GM12875 (cell line): ENCODE data around the gene KCNJ14.

Experiments used
- H3K4me3 ChIP-seq: one replicate; pipeline ENCODE4 v1.5.1; 2011; ENCODE audit warnings: low read depth, low read length, control low read depth
- TF ChIP-seq, protein P1 (sequence below): IDR thresholded peaks from 2 replicates; pipeline ENCODE4 v1.5.1; 2011; ENCODE audit warnings: low read depth, mild to moderate bottlenecking, control low read depth, inconsistent platforms, low read length, moderate library complexity, borderline replicate concordance; ENCODE audit not compliant: insufficient read depth

The KCNJ14 gene

GRCh38 chr19:48470856-48471255 lies 15.5 kb downstream of the KCNJ14 start:
- H3K4me3 ChIP-seq, result no peak overlapping the region
- TF ChIP-seq, protein P1, sequence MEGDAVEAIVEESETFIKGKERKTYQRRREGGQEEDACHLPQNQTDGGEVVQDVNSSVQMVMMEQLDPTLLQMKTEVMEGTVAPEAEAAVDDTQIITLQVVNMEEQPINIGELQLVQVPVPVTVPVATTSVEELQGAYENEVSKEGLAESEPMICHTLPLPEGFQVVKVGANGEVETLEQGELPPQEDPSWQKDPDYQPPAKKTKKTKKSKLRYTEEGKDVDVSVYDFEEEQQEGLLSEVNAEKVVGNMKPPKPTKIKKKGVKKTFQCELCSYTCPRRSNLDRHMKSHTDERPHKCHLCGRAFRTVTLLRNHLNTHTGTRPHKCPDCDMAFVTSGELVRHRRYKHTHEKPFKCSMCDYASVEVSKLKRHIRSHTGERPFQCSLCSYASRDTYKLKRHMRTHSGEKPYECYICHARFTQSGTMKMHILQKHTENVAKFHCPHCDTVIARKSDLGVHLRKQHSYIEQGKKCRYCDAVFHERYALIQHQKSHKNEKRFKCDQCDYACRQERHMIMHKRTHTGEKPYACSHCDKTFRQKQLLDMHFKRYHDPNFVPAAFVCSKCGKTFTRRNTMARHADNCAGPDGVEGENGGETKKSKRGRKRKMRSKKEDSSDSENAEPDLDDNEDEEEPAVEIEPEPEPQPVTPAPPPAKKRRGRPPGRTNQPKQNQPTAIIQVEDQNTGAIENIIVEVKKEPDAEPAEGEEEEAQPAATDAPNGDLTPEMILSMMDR, result no peak

DNA sequence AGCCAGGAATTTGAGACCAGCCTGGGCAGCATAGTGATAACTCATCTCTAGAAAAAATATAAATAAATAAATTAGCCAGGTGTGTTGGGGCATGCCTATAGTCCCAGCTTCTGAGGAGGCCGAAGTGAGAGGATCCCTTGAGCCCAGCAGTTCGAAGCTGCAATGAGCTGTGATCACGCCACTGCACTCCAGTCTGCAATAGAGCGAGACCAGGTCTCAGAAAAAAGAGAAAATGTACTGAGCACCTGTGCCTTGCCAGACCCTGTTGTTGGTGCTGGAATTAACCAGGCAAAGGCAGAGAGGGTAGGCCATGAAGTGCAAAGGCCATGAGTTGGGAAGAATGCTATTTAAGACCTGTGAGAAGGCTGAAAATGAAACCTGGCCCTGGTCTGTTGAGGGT lies 16.5 kb downstream of the KCNJ14 start:
- TF ChIP-seq, protein P1, result no peak
- no peak overlapping the region for H3K4me3 ChIP-seq

- TF ChIP-seq, protein P1, result no peak
- H3K4me3 ChIP-seq, result no peak overlapping the region
Measured at GRCh38 chr19:48473161-48473966, 18.0 kb downstream of the KCNJ14 start.

DNA sequence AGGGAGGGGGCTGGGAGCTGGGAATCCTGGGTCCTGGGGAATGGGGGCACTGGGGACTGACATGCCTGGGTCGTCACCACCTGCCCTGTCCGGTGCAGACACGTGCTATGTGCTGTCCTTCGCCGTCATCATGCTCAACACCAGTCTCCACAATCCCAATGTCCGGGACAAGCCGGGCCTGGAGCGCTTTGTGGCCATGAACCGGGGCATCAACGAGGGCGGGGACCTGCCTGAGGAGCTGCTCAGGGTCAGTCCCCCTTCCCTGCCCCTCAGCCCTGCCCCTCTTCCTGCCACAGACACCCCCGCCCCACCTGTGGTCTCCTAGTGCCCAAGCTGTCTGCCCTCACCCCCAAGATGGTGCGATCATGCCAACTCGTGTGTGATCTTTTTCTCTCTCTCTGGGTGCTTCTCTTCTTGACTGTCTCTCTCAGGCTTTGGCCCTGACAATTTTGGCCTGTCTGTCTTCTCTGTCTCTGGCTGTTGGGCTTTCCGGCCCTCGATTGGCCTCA lies 18.8 kb downstream of the KCNJ14 start:
- no peak overlapping the region for H3K4me3 ChIP-seq
- TF ChIP-seq, protein P1, result no peak

- TF ChIP-seq, protein P1, result no peak
- no peak overlapping the region for H3K4me3 ChIP-seq
Measured at GRCh38 chr19:48475369-48476068, 20.1 kb downstream of the KCNJ14 start.

DNA sequence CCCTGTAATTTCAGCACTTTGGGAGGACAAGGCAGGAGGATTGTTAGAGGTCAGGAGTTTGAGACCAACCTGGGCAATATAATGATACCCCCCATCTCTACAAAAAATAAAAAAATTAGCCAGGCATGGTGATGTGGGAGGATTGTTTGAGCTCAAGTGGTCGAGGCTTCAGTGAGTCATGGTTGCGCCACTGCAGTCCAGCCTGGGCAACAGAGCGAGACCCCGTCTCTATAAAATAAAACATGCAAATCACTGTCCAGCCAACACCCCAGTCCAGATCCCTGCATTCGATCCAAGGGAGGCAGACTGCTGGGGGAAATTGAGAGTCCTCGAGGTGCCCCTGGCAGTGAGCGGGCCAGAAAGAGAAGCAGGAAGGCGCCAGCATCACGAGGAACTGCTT lies 20.8 kb downstream of the KCNJ14 start:
- TF ChIP-seq, protein P1, result no peak
- H3K4me3 ChIP-seq, result no peak overlapping the region

DNA sequence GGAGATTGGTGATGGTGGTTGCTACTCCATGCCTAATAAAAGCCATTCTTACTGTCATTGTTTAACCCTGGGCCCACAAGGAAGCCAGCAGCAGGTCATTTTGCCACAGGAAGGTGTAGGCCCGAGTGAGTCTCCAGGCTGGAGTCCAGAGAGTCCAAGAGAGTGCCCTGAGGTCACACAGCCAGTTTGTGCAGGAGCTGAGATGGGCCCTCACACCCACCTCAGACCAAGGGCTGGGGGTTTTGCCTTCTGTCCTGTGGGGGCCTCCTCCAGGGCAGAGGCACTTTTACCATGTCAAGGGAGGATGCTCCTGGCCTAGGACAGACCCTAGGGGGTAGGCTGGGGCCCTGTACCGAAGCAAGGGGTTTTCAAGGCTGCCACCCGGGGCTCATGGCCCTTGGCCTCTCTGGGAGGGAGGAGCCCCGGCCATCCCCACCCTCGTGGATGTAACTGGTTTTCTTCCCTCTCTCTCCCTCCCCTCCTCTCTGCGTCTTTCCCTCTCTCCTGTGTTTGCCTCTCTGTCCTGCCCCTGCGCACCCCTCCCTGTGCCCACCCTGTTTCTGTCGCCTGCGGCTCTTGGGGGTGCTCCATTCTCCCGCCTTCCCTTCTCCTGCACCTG lies 21.8 kb downstream of the KCNJ14 start:
- H3K4me3 ChIP-seq, result no peak overlapping the region
- TF ChIP-seq, protein P1, result no peak
